Measurements from ENCODE around the gene LTBP1.
"Not testable (repeated sequence)": the region's sequence is repeated elsewhere in the genome, so short reads cannot be mapped to it uniquely, and the experiment has no call there.

Gene LTBP1

DNA sequence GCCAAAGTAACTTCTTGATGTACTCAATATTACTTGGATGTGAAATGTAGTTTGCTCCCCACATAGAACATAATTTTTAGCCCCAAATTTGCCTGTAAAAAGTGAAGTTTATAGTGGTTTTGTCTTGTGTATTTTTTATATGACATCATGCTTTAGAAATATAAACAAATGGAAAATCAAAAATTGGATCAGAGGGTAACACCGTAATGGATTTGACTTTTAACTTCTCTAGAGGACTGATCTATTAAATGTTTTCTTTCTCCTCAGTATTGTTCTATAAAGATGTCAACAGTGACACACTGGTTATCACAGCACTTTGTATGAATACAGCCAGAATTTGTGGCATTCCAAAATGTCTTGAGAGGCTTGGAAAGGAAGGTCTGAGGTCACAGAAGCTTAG, 484.1 kb downstream of the LTBP1 start:
- no peak for DNase-seq (ENCODE audit: low read depth in 3 of 3)

DNA sequence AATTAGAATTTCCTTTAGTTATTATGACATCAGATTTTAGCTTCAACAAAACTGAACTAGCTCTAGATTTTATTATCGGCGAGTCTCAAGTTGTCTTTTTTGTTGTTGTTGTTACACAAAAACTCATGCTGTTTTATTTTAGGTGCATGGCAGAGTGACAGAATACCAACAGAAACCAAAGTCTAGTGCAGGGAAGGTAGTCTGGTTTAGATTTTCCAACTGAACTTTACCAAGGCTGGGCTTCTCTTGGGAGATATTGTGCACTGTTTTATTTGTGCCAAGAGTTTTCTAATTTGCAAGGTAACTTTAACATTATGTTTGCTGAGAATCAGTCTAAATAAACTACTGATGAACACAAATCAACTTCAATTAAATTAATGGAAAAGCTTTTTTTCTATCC, 486.1 kb downstream of the LTBP1 start:
- no peak for DNase-seq (ENCODE audit: low read depth in 3 of 3)

DNA sequence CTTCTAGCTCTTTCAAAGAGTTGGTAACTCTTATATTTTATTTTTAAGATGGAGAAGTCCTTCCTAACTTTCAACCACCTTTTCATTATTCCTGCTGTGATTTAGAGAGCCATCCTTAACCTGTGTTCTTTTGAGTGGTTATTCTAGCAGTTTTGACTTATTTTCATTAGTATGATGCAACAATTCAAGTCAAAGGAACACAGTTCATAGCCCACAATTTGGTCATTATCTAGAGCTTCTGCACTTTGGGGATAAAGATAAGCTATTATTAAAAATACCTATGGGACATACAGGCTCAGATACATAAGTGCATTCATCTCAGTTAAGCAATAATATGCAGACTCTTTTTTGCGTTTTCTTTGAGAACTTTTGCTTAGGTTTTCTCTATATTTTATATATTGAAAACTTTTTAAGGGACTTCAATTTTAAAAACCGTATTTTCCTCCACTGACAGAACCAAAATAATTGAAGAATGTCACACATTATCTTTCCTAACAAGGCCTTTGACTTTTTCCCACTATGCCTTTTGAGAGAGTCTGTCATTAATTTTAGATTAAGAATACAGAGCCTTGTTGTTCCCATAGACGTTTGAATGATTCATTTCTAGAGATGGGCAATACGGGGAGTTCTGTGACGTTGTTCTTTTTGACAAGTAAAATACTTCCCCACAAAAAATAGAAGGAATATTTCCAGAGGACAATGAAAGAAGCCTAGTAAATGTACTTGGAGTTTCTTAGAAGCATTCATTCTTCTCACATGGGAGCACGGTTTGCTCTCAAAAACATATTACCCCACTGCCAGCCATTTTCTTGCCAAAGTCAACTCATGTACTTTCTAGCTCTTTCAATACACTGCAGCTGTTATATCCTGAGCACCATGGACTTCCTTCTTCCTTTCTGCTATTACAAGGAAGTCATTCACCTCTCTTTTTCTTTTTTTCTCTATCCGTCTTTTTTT, 486.8 kb downstream of the LTBP1 start:
- no peak for DNase-seq (ENCODE audit: low read depth in 3 of 3)

DNA sequence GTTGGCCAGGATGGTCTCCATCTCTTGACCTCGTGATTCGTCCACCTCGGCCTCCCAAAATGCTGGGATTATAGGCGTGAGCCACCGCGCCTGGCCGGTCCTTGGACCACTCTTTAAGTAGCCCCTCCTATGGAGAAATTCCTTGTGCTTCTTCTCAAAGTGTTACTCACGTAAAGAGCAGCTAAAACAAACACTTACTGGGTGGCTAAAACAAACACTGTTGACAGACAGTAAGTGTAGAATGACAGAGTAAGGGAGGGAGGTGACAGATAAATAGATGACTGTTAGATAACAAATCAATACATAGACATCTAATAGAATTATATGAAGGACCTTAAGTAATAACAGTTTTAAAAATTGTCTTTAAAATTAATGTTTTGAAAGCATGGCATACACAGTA, 488.8 kb downstream of the LTBP1 start:
- no peak for DNase-seq (ENCODE audit: low read depth in 3 of 3)

GRCh38 chr2:33436083-33436482, 489.3 kb downstream of the LTBP1 start:
- no peak for DNase-seq (ENCODE audit: low read depth in 3 of 3)

GRCh38 chr2:33437297-33437696, 490.5 kb downstream of the LTBP1 start:
- no peak for DNase-seq (ENCODE audit: low read depth in 3 of 3)

- DNase-seq (ENCODE audit: low read depth in 3 of 3) = no peak
These were observed 491.1 kb downstream of the LTBP1 start for GRCh38 chr2:33437815-33438214.

- DNase-seq (ENCODE audit: low read depth in 3 of 3) = no peak
These were observed 494.6 kb downstream of the LTBP1 start for GRCh38 chr2:33441235-33441810.

GRCh38 chr2:33442052-33442451, 495.3 kb downstream of the LTBP1 start:
- not testable (repeated sequence) for DNase-seq (ENCODE audit: low read depth in 3 of 3)

- no peak for DNase-seq (ENCODE audit: low read depth in 3 of 3)
These were observed 495.9 kb downstream of the LTBP1 start for GRCh38 chr2:33442528-33443079.

GRCh38 chr2:33443274-33443829, 496.6 kb downstream of the LTBP1 start:
- no peak for DNase-seq (ENCODE audit: low read depth in 3 of 3)

GRCh38 chr2:33444967-33445366, 498.2 kb downstream of the LTBP1 start:
- no peak for DNase-seq (ENCODE audit: low read depth in 3 of 3)

- DNase-seq (ENCODE audit: low read depth in 3 of 3) = no peak
These were observed 501.6 kb downstream of the LTBP1 start for GRCh38 chr2:33448220-33448899.
